Measurements from ENCODE around the gene TMEM31.

DNA sequence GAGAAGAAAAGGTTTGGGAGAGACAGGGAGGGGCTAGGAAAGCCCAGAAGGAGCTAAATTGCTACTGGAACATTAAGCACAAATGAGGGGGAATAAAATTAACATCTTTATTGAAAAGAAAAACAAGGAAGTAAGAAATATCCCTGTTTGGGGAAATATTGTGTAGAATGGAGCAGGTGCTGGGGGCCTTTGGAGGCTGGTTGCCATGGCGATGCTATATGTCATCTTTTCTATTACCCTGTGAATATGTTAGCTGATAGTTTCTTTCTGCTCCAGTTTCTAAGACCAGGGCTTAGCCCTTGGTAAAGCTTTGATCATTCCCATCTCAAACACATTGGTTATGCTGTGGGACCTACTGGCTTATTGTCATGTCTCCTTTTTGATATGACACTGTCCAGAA, 28.7 kb downstream of the TMEM31 start:
- TF ChIP-seq CREM (IDR thresholded peaks at IDR 0.05; ENCODE audit: low read depth) (no peak), CTCF (IDR thresholded peaks at IDR 0.05 in 2 of 3, conservative IDR thresholded peaks at IDR 0.05 in 1 of 3; ENCODE audit: control insufficient read depth in 2 of 3, extremely low read depth in 1 of 3, insufficient read depth in 1 of 3, low read depth in 3 of 3, low read length in 3 of 3) (no peak), POLR2A (IDR thresholded peaks at IDR 0.05; ENCODE audit: low read depth, low read length) (no peak), CBX5 (IDR thresholded peaks at IDR 0.05; ENCODE audit: low read depth) (no peak), MYC (IDR thresholded peaks at IDR 0.05; ENCODE audit: insufficient read depth, insufficient read length, insufficient replicate concordance, low read length, severe bottlenecking) (no peak), STAT3 (IDR thresholded peaks at IDR 0.05; ENCODE audit: low read depth, low read length) (no peak), ZBTB33 (IDR thresholded peaks at IDR 0.05) (no peak), YY1 (IDR thresholded peaks at IDR 0.05; ENCODE audit: low read depth, low read length) (no peak)
- TF ChIP-seq, protein P1, sequence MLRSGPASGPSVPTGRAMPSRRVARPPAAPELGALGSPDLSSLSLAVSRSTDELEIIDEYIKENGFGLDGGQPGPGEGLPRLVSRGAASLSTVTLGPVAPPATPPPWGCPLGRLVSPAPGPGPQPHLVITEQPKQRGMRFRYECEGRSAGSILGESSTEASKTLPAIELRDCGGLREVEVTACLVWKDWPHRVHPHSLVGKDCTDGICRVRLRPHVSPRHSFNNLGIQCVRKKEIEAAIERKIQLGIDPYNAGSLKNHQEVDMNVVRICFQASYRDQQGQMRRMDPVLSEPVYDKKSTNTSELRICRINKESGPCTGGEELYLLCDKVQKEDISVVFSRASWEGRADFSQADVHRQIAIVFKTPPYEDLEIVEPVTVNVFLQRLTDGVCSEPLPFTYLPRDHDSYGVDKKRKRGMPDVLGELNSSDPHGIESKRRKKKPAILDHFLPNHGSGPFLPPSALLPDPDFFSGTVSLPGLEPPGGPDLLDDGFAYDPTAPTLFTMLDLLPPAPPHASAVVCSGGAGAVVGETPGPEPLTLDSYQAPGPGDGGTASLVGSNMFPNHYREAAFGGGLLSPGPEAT (IDR thresholded peaks at IDR 0.05; ENCODE audit: low read depth): no peak

Measured in GM12878 (cell line).